Measurements from ENCODE around the gene COX8C.

DNA sequence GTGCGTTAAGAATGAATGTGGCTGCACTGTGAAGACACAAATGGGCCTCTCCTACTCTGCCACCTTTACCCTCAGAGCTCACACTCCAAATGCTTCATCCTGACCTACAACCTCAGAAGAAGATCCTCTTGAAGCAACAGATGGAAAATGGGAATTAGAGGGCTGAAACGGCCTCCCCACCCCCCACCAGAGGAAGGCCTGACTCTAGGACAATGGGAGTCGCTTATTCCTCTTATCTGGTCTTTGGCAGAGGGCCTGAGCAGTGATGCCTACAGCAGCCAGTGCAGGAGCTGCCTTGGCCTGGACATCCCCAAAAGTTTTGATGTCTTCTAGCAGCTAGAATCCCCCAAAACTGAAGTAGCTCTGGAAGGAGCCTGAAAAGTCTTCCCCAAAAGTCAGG, 43.3 kb upstream of the COX8C start:
- TF ChIP-seq NFE2L2 (conservative IDR thresholded peaks at IDR 0.05; ENCODE audit: low read length) = no peak
- TF ChIP-seq, protein P1, sequence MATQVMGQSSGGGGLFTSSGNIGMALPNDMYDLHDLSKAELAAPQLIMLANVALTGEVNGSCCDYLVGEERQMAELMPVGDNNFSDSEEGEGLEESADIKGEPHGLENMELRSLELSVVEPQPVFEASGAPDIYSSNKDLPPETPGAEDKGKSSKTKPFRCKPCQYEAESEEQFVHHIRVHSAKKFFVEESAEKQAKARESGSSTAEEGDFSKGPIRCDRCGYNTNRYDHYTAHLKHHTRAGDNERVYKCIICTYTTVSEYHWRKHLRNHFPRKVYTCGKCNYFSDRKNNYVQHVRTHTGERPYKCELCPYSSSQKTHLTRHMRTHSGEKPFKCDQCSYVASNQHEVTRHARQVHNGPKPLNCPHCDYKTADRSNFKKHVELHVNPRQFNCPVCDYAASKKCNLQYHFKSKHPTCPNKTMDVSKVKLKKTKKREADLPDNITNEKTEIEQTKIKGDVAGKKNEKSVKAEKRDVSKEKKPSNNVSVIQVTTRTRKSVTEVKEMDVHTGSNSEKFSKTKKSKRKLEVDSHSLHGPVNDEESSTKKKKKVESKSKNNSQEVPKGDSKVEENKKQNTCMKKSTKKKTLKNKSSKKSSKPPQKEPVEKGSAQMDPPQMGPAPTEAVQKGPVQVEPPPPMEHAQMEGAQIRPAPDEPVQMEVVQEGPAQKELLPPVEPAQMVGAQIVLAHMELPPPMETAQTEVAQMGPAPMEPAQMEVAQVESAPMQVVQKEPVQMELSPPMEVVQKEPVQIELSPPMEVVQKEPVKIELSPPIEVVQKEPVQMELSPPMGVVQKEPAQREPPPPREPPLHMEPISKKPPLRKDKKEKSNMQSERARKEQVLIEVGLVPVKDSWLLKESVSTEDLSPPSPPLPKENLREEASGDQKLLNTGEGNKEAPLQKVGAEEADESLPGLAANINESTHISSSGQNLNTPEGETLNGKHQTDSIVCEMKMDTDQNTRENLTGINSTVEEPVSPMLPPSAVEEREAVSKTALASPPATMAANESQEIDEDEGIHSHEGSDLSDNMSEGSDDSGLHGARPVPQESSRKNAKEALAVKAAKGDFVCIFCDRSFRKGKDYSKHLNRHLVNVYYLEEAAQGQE (IDR thresholded peaks at IDR 0.05) = no peak
- TF ChIP-seq, protein P2, sequence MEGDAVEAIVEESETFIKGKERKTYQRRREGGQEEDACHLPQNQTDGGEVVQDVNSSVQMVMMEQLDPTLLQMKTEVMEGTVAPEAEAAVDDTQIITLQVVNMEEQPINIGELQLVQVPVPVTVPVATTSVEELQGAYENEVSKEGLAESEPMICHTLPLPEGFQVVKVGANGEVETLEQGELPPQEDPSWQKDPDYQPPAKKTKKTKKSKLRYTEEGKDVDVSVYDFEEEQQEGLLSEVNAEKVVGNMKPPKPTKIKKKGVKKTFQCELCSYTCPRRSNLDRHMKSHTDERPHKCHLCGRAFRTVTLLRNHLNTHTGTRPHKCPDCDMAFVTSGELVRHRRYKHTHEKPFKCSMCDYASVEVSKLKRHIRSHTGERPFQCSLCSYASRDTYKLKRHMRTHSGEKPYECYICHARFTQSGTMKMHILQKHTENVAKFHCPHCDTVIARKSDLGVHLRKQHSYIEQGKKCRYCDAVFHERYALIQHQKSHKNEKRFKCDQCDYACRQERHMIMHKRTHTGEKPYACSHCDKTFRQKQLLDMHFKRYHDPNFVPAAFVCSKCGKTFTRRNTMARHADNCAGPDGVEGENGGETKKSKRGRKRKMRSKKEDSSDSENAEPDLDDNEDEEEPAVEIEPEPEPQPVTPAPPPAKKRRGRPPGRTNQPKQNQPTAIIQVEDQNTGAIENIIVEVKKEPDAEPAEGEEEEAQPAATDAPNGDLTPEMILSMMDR (IDR thresholded peaks at IDR 0.05) = no peak
- no peak for TF ChIP-seq HOXA7 (CRISPR knock-in tag; IDR thresholded peaks at IDR 0.05)
- TF ChIP-seq, protein P3, sequence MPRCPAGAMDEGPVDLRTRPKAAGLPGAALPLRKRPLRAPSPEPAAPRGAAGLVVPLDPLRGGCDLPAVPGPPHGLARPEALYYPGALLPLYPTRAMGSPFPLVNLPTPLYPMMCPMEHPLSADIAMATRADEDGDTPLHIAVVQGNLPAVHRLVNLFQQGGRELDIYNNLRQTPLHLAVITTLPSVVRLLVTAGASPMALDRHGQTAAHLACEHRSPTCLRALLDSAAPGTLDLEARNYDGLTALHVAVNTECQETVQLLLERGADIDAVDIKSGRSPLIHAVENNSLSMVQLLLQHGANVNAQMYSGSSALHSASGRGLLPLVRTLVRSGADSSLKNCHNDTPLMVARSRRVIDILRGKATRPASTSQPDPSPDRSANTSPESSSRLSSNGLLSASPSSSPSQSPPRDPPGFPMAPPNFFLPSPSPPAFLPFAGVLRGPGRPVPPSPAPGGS (IDR thresholded peaks at IDR 0.05) = no peak
- no peak for TF ChIP-seq ESRRA (IDR thresholded peaks at IDR 0.05; ENCODE audit: borderline replicate concordance, low read length)
- no peak for TF ChIP-seq RAD21 (conservative IDR thresholded peaks at IDR 0.05 in 1 of 2, IDR thresholded peaks at IDR 0.05 in 1 of 2)
- no peak for TF ChIP-seq POLR2A (IDR thresholded peaks at IDR 0.05; ENCODE audit: low read length)
- TF ChIP-seq JUNB (IDR thresholded peaks at IDR 0.05) = no peak
- TF ChIP-seq RFX5 (IDR thresholded peaks at IDR 0.05) = no peak
- TF ChIP-seq SREBF2 (IDR thresholded peaks at IDR 0.05) = no peak
- TF ChIP-seq NR3C1 (IDR thresholded peaks at IDR 0.05) = no peak
